Right atrium auricular region (tissue), 2 donors: Measurements from ENCODE around the gene MXD1. TPM values are rescaled to one million over a fixed set of nuclear protein-coding genes. Genes with fewer than 3 reads are reported as not detected.

Experiments
- DNase-seq: peaks from one replicate; pipeline ENCODE4 v3.0.0-alpha.2; 2019; ENCODE audit warnings: low spot score
- H3K27ac ChIP-seq, 2 donors: fragments of 200-600 bp; sonication (generic); 1 replicate in 1 of 2; 2 replicates in 1 of 2; pipeline ENCODE4 v1.5.1; 2016 to 2019
- H3K27me3 ChIP-seq, 2 donors: fragments of 200-600 bp; sonication (generic); one replicate each; pipeline versions ENCODE4 v1.5.1 to v1.6.0; 2017 to 2019
- H3K36me3 ChIP-seq: fragments of 200-600 bp; sonication (generic); one replicate; pipeline ENCODE4 v1.5.1; 2016
- H3K4me1 ChIP-seq, 2 donors: fragments of 200-600 bp; sonication (generic); one replicate each; pipeline versions ENCODE4 v1.5.1 to v1.6.0; 2017 to 2019
- H3K4me3 ChIP-seq, 2 donors: fragments of 200-600 bp; sonication (generic); 1 replicate in 1 of 2; 2 replicates in 1 of 2; pipeline ENCODE4 v1.5.1; 2017 to 2019; ENCODE audit warnings: mild to moderate bottlenecking in 1 of 2, moderate library complexity in 1 of 2
- H3K9me3 ChIP-seq, 2 donors: fragments of 200-600 bp; sonication (generic); one replicate each; pipeline ENCODE4 v1.5.1; 2019
- CTCF ChIP-seq, 2 donors: fragments of 200-600 bp; sonication (generic); IDR thresholded peaks; one replicate each; pipeline ENCODE4 v1.5.1; 2019; ENCODE audit warnings: antibody characterized with exemption in 2 of 2
- total RNA-seq, 2 donors: library from RNA; depleted of rRNA; stranded (reverse); fragments of >200 nt; gene quantifications; one replicate each; pipeline ENCODE4 v1.1.0, GENCODE V29; 2016

Gene MXD1
- total RNA-seq, 2 donors from 2014 or later = 4.4 to 4.7 TPM

GRCh38 chr2:69934614-69934908, 19.7 kb downstream of the MXD1 start:
- Histone ChIP-seq H3K36me3 (peaks cover 44% of the 10 kb centered on the region), H3K9me3 (no peaks in the 10 kb centered on the region), H3K27ac (peak overlapping the region in 1 of 2 donors; percentile 49), H3K27me3 (no peaks in the 10 kb centered on the region), H3K4me1 (peaks cover 0 to 10% of the 10 kb centered on the region in 2 donors), H3K4me3 (no peak overlapping the region)
- no peak for TF ChIP-seq CTCF (IDR thresholded peaks at IDR 0.05)
- DNase-seq = no peak

DNA sequence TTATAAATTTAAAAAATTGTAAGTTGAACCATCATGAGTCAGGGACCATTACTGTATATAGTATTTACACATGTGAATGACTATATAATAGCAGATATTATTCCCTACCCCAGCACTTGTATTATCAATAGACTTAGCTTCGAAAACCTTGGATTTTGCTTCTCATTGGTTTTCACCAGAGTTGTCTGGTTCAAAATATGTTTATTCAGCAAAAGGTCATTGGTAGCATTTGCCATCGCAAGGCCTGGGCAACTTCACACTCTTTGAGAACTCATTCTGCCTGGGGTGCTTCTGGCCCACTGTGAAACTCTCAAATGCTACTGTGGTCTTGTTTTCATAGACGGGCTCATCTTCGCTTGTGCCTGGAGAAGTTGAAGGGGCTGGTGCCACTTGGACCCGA, 20.1 kb downstream of the MXD1 start:
- no peak for DNase-seq
- no peak for TF ChIP-seq CTCF (IDR thresholded peaks at IDR 0.05)
- no peaks in the 10 kb centered on the region for H3K9me3 ChIP-seq
- peaks cover 0 to 10% of the 10 kb centered on the region in 2 donors for H3K4me1 ChIP-seq
- H3K4me3 ChIP-seq = no peak overlapping the region
- H3K27ac ChIP-seq = no peak overlapping the region
- H3K27me3 ChIP-seq = no peaks in the 10 kb centered on the region
- peaks cover 46% of the 10 kb centered on the region for H3K36me3 ChIP-seq

GRCh38 chr2:69936906-69937305, 22.0 kb downstream of the MXD1 start:
- Histone ChIP-seq H3K9me3 (no peaks in the 10 kb centered on the region), H3K36me3 (peaks cover 55% of the 10 kb centered on the region), H3K27ac (no peak overlapping the region), H3K4me3 (no peak overlapping the region), H3K4me1 (peaks cover 0 to 10% of the 10 kb centered on the region in 2 donors), H3K27me3 (no peaks in the 10 kb centered on the region)
- no peak for DNase-seq
- no peak for TF ChIP-seq CTCF (IDR thresholded peaks at IDR 0.05)

GRCh38 chr2:69937968-69938367, 23.1 kb downstream of the MXD1 start:
- no peak for DNase-seq
- Histone ChIP-seq H3K27ac (no peak overlapping the region), H3K27me3 (no peaks in the 10 kb centered on the region), H3K4me3 (no peak overlapping the region), H3K9me3 (no peaks in the 10 kb centered on the region), H3K36me3 (peaks cover 55% of the 10 kb centered on the region), H3K4me1 (peaks cover 0 to 10% of the 10 kb centered on the region in 2 donors)
- TF ChIP-seq CTCF (IDR thresholded peaks at IDR 0.05) = no peak

DNA sequence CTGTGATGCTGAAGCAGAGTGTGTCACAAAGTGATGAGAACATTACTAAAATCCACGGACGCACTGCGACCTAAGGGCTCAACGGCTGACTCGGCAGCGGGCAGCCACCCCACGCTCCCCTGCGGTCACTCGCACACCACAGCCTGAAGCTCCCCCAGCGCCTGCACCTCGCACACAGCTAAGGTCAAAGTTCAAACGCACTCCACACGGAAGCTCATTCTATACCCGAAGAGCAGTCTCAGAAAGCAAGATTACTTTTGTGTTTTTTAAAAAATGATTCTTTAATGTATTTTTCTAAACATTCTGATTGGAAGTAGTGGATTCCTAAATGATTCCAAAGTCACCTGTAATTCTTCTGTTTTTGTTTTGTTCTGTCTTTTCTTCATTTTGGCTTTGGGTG, 24.8 kb downstream of the MXD1 start:
- Histone ChIP-seq H3K27me3 (no peaks in the 10 kb centered on the region), H3K27ac (no peak overlapping the region), H3K36me3 (peaks cover 55% of the 10 kb centered on the region), H3K9me3 (no peaks in the 10 kb centered on the region), H3K4me1 (no peaks in the 10 kb centered on the region), H3K4me3 (no peak overlapping the region)
- no peak for DNase-seq
- TF ChIP-seq CTCF (IDR thresholded peaks at IDR 0.05) = no peak

- no peaks in the 10 kb centered on the region for H3K9me3 ChIP-seq
- H3K27me3 ChIP-seq = no peaks in the 10 kb centered on the region
- H3K4me1 ChIP-seq = no peaks in the 10 kb centered on the region
- no peak for DNase-seq
- H3K4me3 ChIP-seq = no peak overlapping the region
- peaks cover 47% of the 10 kb centered on the region for H3K36me3 ChIP-seq
- H3K27ac ChIP-seq = no peak overlapping the region
- no peak for TF ChIP-seq CTCF (IDR thresholded peaks at IDR 0.05)
Measured at GRCh38 chr2:69940691-69941090, 25.8 kb downstream of the MXD1 start.
